Mesothelial cell of epicardium (in vitro differentiated cells): ENCODE measurements around the gene DGUOK. TPM values are rescaled to one million over a fixed set of nuclear protein-coding genes. Genes with fewer than 3 reads are reported as not detected.

Experiments
- DNase-seq, 2 experiments: peaks; one replicate each; pipeline ENCODE4 v3.0.0; 2021; ENCODE audit warnings: low spot score in 2 of 2; ENCODE audit not compliant: unreplicated experiment in 2 of 2
- H3K27ac Mint-ChIP-seq: 2 replicates; pipeline ENCODE4 v1.8.0; 2021; ENCODE audit warnings: mixed read lengths
- H3K27me3 Mint-ChIP-seq: 2 replicates; pipeline ENCODE4 v1.8.0; 2021; ENCODE audit warnings: low read depth, mixed read lengths
- H3K36me3 Mint-ChIP-seq: 2 replicates; pipeline ENCODE4 v1.8.0; 2021; ENCODE audit warnings: mixed read lengths
- H3K4me1 Mint-ChIP-seq: 2 replicates; pipeline ENCODE4 v1.8.0; 2021; ENCODE audit warnings: mixed read lengths
- H3K4me3 Mint-ChIP-seq: 2 replicates; pipeline ENCODE4 v1.8.0; 2021; ENCODE audit warnings: mild to moderate bottlenecking, moderate library complexity, mixed read lengths
- H3K9me3 Mint-ChIP-seq: 2 replicates; pipeline ENCODE4 v1.8.0; 2021; ENCODE audit warnings: mixed read lengths
- CTCF ChIP-seq: fragments of 200-600 bp; sonication (generic); IDR thresholded peaks from one replicate; pipeline ENCODE4 v1.5.0; 2021; ENCODE audit warnings: antibody characterized with exemption; ENCODE audit not compliant: unreplicated experiment
- total RNA-seq: library from RNA; stranded (reverse); gene quantifications from 3 replicates; pipeline ENCODE4 v1.2.1, GENCODE V29; 2021

DGUOK gene
- total RNA-seq, 1 donor from 2014 or later, result 69.5 TPM

GRCh38 chr2:73921581-73921980 lies 5.1 kb upstream of the DGUOK start:
- Mint-ChIP-seq H3K4me1 (peaks cover 5% of the 10 kb centered on the region), H3K27me3 (peaks cover 34% of the 10 kb centered on the region), H3K4me3 (no peak overlapping the region), H3K9me3 (no peaks in the 10 kb centered on the region), H3K36me3 (no peaks in the 10 kb centered on the region), H3K27ac (no peak overlapping the region)
- no peak for DNase-seq
- no peak for TF ChIP-seq CTCF

GRCh38 chr2:73922681-73923080 lies 4.0 kb upstream of the DGUOK start:
- no peaks in the 10 kb centered on the region for H3K36me3 Mint-ChIP-seq
- no peak overlapping the region for H3K4me3 Mint-ChIP-seq
- TF ChIP-seq CTCF, result no peak
- H3K27ac Mint-ChIP-seq, result no peak overlapping the region
- no peak for DNase-seq
- peaks cover 34% of the 10 kb centered on the region for H3K27me3 Mint-ChIP-seq
- no peaks in the 10 kb centered on the region for H3K9me3 Mint-ChIP-seq
- peaks cover 10% of the 10 kb centered on the region for H3K4me1 Mint-ChIP-seq

- TF ChIP-seq CTCF, result no peak
- DNase-seq, result no peak
- H3K4me3 Mint-ChIP-seq, result no peak overlapping the region
- H3K27me3 Mint-ChIP-seq, result peaks cover 32% of the 10 kb centered on the region
- H3K27ac Mint-ChIP-seq, result no peak overlapping the region
- no peaks in the 10 kb centered on the region for H3K36me3 Mint-ChIP-seq
- H3K9me3 Mint-ChIP-seq, result no peaks in the 10 kb centered on the region
- H3K4me1 Mint-ChIP-seq, result peaks cover 32% of the 10 kb centered on the region
Observed at GRCh38 chr2:73925033-73925704, 1.5 kb upstream of the DGUOK start.

GRCh38 chr2:73925853-73926492 lies 707 bp upstream of the DGUOK start:
- Mint-ChIP-seq H3K4me1 (peaks cover 32% of the 10 kb centered on the region), H3K9me3 (no peaks in the 10 kb centered on the region), H3K27ac (peak overlapping the region; percentile 92), H3K27me3 (peaks cover 27% of the 10 kb centered on the region), H3K4me3 (peak overlapping the region; percentile 90), H3K36me3 (no peaks in the 10 kb centered on the region)
- no peak for DNase-seq
- TF ChIP-seq CTCF, result no peak

- Mint-ChIP-seq H3K36me3 (no peaks in the 10 kb centered on the region), H3K27me3 (peaks cover 15% of the 10 kb centered on the region), H3K4me1 (peaks cover 34% of the 10 kb centered on the region), H3K4me3 (peak overlapping the region; percentile 90), H3K9me3 (no peaks in the 10 kb centered on the region), H3K27ac (peak overlapping the region; percentile 99)
- no peak for DNase-seq
- no peak for TF ChIP-seq CTCF
Observed at GRCh38 chr2:73927344-73927743, 664 bp downstream of the DGUOK start.
